Effector memory CD8-positive, alpha-beta T cell (primary cell): ENCODE results near the gene ZNF444.
"Not testable (repeated sequence)": the region's sequence is repeated elsewhere in the genome, so short reads cannot be mapped to it uniquely, and the experiment has no call there.

Experiments
- ATAC-seq: fragments of 150-1000 bp; cut with Tn5 transposase; replicated peaks from 2 replicates; pipeline ENCODE4 v1.10.0; 2021; ENCODE audit warnings: mild to moderate bottlenecking, moderate library complexity
- DNase-seq, 3 experiments: peaks; one replicate each; pipeline ENCODE4 v3.0.0; 2021
- H3K27ac Mint-ChIP-seq, 2 donors: one replicate each; pipeline ENCODE4 v1.8.0; 2022; ENCODE audit warnings: mild to moderate bottlenecking in 2 of 2, mixed read lengths in 2 of 2, moderate library complexity in 2 of 2
- H3K27me3 Mint-ChIP-seq, 2 donors: one replicate each; pipeline ENCODE4 v1.8.0; 2022; ENCODE audit warnings: mixed read lengths in 2 of 2
- H3K36me3 Mint-ChIP-seq: one replicate; pipeline ENCODE4 v1.8.0; 2022; ENCODE audit warnings: mild to moderate bottlenecking, moderate library complexity, mixed read lengths; ENCODE audit not compliant: insufficient read depth
- H3K4me1 Mint-ChIP-seq, 2 donors: one replicate each; pipeline ENCODE4 v1.8.0; 2022; ENCODE audit warnings: low read depth in 2 of 2, mixed read lengths in 2 of 2
- H3K4me3 Mint-ChIP-seq, 2 donors: one replicate each; pipeline ENCODE4 v1.8.0; 2022; ENCODE audit warnings: mild to moderate bottlenecking in 2 of 2, mixed read lengths in 2 of 2, moderate library complexity in 2 of 2
- H3K9me3 Mint-ChIP-seq, 2 donors: one replicate each; pipeline ENCODE4 v1.8.0; 2022; ENCODE audit warnings: mixed read lengths in 2 of 2

ZNF444 gene

DNA sequence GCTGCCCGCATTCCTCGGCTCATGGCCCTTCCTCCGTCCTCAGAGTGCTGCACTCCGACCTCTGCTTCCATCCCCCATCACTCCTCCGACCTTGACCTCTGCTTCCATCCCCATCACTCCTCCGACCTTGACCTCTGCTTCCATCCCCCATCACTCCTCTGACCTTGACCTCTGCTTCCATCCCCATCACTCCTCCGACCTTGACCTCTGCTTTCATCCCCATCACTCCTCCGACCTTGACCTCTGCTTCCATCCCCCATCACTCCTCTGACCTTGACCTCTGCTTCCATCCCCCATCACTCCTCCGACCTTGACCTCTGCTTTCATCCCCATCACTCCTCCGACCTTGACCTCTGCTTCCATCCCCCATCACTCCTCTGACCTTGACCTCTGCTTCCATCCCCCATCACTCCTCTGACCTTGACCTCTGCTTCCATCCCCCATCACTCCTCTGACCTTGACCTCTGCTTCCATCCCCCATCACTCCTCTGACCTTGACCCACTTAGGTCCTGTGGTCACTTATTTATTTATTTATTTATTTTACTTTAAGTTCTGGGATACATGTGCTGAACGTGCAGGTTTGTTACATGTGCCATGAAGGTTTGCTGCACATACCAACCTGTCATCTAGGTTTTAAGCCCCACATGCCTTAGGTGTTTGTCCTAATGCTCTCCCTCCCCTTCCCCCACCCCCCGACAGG, 8.0 kb downstream of the ZNF444 start:
- ATAC-seq, H3K9me3 Mint-ChIP-seq, H3K4me1 Mint-ChIP-seq, DNase-seq, H3K27me3 Mint-ChIP-seq, H3K36me3 Mint-ChIP-seq, H3K4me3 Mint-ChIP-seq, H3K27ac Mint-ChIP-seq: not testable (repeated sequence)

- no peaks in the 10 kb centered on the region for H3K27me3 Mint-ChIP-seq
- no peak overlapping the region for H3K27ac Mint-ChIP-seq
- DNase-seq (no peak), ATAC-seq (no peak)
- H3K9me3 Mint-ChIP-seq = no peaks in the 10 kb centered on the region
- peaks cover 4 to 5% of the 10 kb centered on the region in 2 donors for H3K4me1 Mint-ChIP-seq
- no peak overlapping the region for H3K4me3 Mint-ChIP-seq
- peaks cover 11% of the 10 kb centered on the region for H3K36me3 Mint-ChIP-seq
These were observed 8.6 kb downstream of the ZNF444 start for GRCh38 chr19:56149656-56150038.

GRCh38 chr19:56150358-56150757, 9.3 kb downstream of the ZNF444 start:
- no peak overlapping the region for H3K27ac Mint-ChIP-seq
- H3K27me3 Mint-ChIP-seq = no peaks in the 10 kb centered on the region
- H3K4me3 Mint-ChIP-seq = no peak overlapping the region

GRCh38 chr19:56152644-56153043, 11.6 kb downstream of the ZNF444 start:
- H3K4me3 Mint-ChIP-seq = no peak overlapping the region
- no peak for DNase-seq
- no peaks in the 10 kb centered on the region for H3K27me3 Mint-ChIP-seq
- H3K9me3 Mint-ChIP-seq = no peaks in the 10 kb centered on the region
- ATAC-seq = no peak
- peaks cover 4 to 5% of the 10 kb centered on the region in 2 donors for H3K4me1 Mint-ChIP-seq
- H3K36me3 Mint-ChIP-seq = peaks cover 11% of the 10 kb centered on the region
- H3K27ac Mint-ChIP-seq = peak overlapping the region in 1 of 2 donors; percentile 44

More at GRCh38 chr19:56150358-56150757, 9.3 kb downstream of the ZNF444 start:
- peaks cover 4 to 5% of the 10 kb centered on the region in 2 donors for H3K4me1 Mint-ChIP-seq
- peaks cover 14% of the 10 kb centered on the region for H3K36me3 Mint-ChIP-seq
- no peaks in the 10 kb centered on the region for H3K9me3 Mint-ChIP-seq
- ATAC-seq = no peak
- DNase-seq = no peak

DNA sequence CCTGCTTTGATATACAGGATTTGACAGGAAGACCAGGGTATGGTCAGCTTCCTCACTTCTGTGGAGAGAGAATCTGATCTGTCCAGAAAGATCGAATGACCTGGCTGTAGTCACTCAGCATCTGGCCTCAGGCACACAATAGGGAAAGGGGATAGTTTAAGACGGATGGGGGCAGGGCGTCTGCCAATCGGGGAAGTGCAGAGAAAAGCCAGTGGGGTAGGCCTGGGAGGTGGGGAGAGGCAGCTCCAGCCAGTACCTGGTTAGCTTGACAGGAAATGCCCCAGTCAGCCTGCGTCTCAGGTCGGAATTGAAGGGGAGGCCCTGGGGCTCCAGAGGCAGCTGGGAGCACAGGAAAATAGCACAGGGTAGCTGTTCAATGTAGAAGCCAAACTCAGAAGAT, 12.4 kb downstream of the ZNF444 start:
- no peak overlapping the region for H3K4me3 Mint-ChIP-seq
- peaks cover 6% of the 10 kb centered on the region for H3K36me3 Mint-ChIP-seq
- peak overlapping the region; percentile 44 to 45 for H3K27ac Mint-ChIP-seq
- no peak for ATAC-seq
- no peak for DNase-seq
- no peaks in the 10 kb centered on the region for H3K9me3 Mint-ChIP-seq
- H3K27me3 Mint-ChIP-seq = no peaks in the 10 kb centered on the region
- peaks cover 4% of the 10 kb centered on the region in 2 donors for H3K4me1 Mint-ChIP-seq

GRCh38 chr19:56155124-56155687, 14.1 kb downstream of the ZNF444 start:
- no peaks in the 10 kb centered on the region for H3K27me3 Mint-ChIP-seq
- no peak overlapping the region for H3K4me3 Mint-ChIP-seq
- H3K4me1 Mint-ChIP-seq = peaks cover 0 to 4% of the 10 kb centered on the region in 2 donors
- H3K36me3 Mint-ChIP-seq = peaks cover 6% of the 10 kb centered on the region
- peak overlapping the region; percentile 32 to 44 for H3K27ac Mint-ChIP-seq
- no peaks in the 10 kb centered on the region for H3K9me3 Mint-ChIP-seq
- DNase-seq (no peak), ATAC-seq (no peak)

GRCh38 chr19:56156768-56157167, 15.7 kb downstream of the ZNF444 start:
- H3K36me3 Mint-ChIP-seq = peaks cover 6% of the 10 kb centered on the region
- H3K9me3 Mint-ChIP-seq = no peaks in the 10 kb centered on the region
- no peak overlapping the region for H3K4me3 Mint-ChIP-seq
- no peak overlapping the region for H3K27ac Mint-ChIP-seq
- no peak for DNase-seq
- ATAC-seq = no peak
- H3K4me1 Mint-ChIP-seq = peaks cover 0 to 4% of the 10 kb centered on the region in 2 donors
- no peaks in the 10 kb centered on the region for H3K27me3 Mint-ChIP-seq

DNA sequence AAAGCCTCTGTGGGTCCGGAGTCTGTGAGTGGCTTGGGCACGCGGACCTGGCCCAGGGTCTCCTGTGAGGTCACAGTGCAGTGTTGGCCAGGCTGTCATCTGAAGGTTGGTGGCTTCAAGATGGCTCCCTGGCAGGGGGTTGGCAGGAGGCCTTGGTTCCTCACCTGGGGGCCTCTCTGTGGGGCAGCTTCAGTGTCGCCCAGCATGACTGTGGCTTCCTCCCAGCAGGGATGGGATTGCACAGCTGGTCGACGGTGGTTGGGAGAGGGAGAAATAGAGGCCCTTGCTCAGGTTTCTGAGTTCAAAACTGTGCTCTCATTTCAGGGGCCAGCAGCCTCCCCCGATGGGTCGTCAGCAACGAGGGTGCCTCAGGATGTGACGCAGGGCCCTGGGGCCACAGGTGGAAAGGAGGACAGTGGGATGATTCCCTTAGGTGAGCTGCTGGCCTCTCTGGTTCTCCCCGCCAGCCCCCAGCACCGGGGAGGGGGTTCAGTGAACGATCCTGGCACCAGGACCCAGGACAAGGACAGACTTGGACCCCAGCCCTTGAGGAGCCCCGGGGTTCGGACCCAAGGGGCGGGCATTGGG, 17.2 kb downstream of the ZNF444 start:
- H3K4me3 Mint-ChIP-seq = no peak overlapping the region
- H3K9me3 Mint-ChIP-seq = no peaks in the 10 kb centered on the region
- no peaks in the 10 kb centered on the region for H3K27me3 Mint-ChIP-seq
- no peak for ATAC-seq
- peaks cover 6% of the 10 kb centered on the region for H3K36me3 Mint-ChIP-seq
- H3K27ac Mint-ChIP-seq = no peak overlapping the region
- H3K4me1 Mint-ChIP-seq = peaks cover 0 to 3% of the 10 kb centered on the region in 2 donors
- DNase-seq = no peak

DNA sequence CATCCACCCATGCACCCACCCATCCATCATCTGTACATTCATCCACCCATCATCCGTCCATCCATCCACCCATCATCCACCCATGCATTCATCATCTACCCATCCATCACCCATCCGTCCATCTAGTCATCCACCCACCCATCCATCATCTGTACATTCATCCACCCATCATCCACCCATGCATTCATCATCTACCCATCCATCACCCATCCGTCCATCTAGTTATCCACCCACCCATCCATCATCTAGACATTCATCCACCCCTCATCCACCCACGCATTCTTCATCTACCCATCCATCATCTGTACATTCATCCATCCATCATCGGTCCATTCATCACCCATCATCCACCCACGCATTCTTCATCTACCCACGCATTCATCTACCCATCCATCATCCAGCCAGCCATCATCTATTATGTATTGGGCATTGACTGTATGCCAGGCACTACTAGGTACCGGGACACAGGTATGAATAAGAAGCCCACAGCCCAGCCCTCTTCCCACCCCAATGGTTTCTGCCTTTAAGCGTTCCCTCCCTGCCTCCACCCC, 18.0 kb downstream of the ZNF444 start:
- Mint-ChIP-seq H3K27ac (no peak overlapping the region), H3K4me1 (peaks cover 0 to 3% of the 10 kb centered on the region in 2 donors), H3K4me3 (no peak overlapping the region), H3K9me3 (no peaks in the 10 kb centered on the region), H3K36me3 (peaks cover 6% of the 10 kb centered on the region), H3K27me3 (peaks cover 0 to under 1% of the 10 kb centered on the region in 2 donors)
- DNase-seq = no peak
- ATAC-seq = no peak

DNA sequence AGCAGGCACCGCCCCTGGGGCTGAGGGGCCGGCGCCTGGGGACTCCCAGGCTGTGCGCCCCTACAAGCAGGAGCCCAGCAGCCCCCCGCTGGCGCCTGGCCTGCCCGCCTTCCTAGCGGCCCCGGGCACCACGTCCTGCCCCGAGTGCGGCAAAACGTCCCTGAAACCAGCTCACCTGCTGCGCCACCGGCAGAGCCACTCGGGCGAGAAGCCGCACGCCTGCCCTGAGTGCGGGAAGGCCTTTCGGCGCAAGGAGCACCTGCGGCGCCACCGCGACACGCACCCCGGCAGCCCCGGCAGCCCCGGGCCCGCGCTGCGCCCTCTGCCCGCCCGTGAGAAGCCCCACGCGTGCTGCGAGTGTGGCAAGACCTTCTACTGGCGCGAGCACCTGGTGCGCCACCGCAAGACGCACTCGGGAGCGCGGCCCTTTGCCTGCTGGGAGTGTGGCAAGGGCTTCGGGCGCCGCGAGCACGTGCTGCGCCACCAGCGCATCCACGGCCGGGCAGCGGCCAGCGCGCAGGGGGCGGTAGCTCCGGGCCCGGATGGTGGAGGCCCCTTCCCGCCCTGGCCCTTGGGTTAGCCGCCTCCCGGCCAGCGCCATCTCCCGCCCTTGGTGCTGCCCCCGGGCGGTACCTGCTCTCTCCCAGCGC, 18.7 kb downstream of the ZNF444 start:
- Mint-ChIP-seq H3K36me3 (peaks cover 3% of the 10 kb centered on the region), H3K4me1 (peaks cover 0 to 3% of the 10 kb centered on the region in 2 donors), H3K27ac (no peak overlapping the region), H3K9me3 (no peaks in the 10 kb centered on the region), H3K27me3 (peaks cover 0 to 7% of the 10 kb centered on the region in 2 donors), H3K4me3 (no peak overlapping the region)
- no peak for DNase-seq
- no peak for ATAC-seq

- no peak overlapping the region for H3K27ac Mint-ChIP-seq
- DNase-seq (no peak), ATAC-seq (no peak)
- H3K4me3 Mint-ChIP-seq = no peak overlapping the region
- H3K4me1 Mint-ChIP-seq = peaks cover 0 to 3% of the 10 kb centered on the region in 2 donors
- peaks cover 10 to 13% of the 10 kb centered on the region in 2 donors for H3K27me3 Mint-ChIP-seq
- H3K36me3 Mint-ChIP-seq = no peaks in the 10 kb centered on the region
- no peaks in the 10 kb centered on the region for H3K9me3 Mint-ChIP-seq
These were observed 20.4 kb downstream of the ZNF444 start for GRCh38 chr19:56161534-56161933.

DNA sequence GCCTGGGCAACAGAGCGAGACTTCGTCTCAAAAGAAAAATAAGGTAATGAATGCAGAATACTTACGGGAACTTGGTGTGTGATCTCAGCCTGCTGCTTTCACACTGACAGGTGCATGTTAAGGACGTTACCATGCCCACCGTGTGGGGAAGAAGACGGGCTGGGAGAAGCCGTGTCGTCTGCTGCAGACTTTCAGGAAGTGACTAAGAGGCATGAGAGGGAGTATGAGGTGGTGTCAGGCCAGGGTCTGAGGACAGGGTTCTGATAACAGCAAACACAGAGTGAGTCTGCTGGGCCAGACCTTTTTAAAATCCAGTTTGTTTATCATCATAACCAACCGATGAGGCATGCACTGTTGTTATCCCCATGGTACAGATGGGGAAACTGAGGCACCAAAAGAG, 21.2 kb downstream of the ZNF444 start:
- no peak for DNase-seq
- no peaks in the 10 kb centered on the region for H3K9me3 Mint-ChIP-seq
- H3K27ac Mint-ChIP-seq = no peak overlapping the region
- H3K27me3 Mint-ChIP-seq = peaks cover 13 to 18% of the 10 kb centered on the region in 2 donors
- H3K4me1 Mint-ChIP-seq = peaks cover 0 to 3% of the 10 kb centered on the region in 2 donors
- no peaks in the 10 kb centered on the region for H3K36me3 Mint-ChIP-seq
- H3K4me3 Mint-ChIP-seq = no peak overlapping the region
- no peak for ATAC-seq

DNA sequence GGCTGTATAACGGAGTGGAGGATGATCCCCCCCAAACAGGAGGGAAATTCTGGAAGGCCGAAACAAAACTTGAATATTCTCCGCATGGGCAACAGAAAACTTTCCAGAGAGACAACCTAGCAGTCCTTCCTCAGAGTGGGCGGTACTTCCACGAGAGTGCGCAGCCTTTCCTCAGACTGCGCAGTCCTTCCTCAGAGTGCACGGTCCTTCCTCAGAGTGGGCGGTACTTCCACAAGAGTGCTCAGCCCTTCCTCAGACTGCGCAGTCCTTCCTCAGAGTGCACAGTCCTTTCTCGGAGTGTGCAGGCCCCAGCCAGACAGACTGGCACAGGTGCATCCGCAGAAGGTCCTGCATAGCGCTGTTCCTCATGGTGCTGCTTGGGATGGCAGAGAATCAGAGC, 22.0 kb downstream of the ZNF444 start:
- no peak for ATAC-seq
- Mint-ChIP-seq H3K27ac (no peak overlapping the region), H3K36me3 (no peaks in the 10 kb centered on the region), H3K4me1 (peaks cover 0 to 3% of the 10 kb centered on the region in 2 donors), H3K27me3 (peaks cover 13 to 23% of the 10 kb centered on the region in 2 donors), H3K9me3 (no peaks in the 10 kb centered on the region), H3K4me3 (no peak overlapping the region)
- no peak for DNase-seq
